GM13977 (cell line): ENCODE data around the gene HIVEP3.

Experiments used
- DNase-seq: peaks from one replicate; pipeline ENCODE4 v3.0.0; 2012; ENCODE audit warnings: low spot score
- CTCF ChIP-seq: IDR thresholded peaks from 2 replicates; pipeline ENCODE4 v1.5.1; 2012; ENCODE audit warnings: mild to moderate bottlenecking, control low read depth; ENCODE audit not compliant: insufficient read depth; ENCODE audit errors: extremely low read depth, missing control alignments
- in situ Hi-C: fragments of 300-500 bp; cut with MboI; formaldehyde crosslinking; loops from one replicate; pipeline ENCODE4 v1.12.0; 2022; ENCODE audit warnings: low sequenced_read_pairs, low pct_unique_long_range_greater_than_20kb, mixed read lengths, inconsistent platforms; ENCODE audit not compliant: unreplicated experiment

HIVEP3 gene

GRCh38 chr1:41883507-41883906, 35.2 kb downstream of the HIVEP3 start:
- DNase-seq: no peak

GRCh38 chr1:41882486-41882885, 36.2 kb downstream of the HIVEP3 start:
- in situ Hi-C loops: no loop called here
- no peak for DNase-seq
- no peak for TF ChIP-seq CTCF

More at GRCh38 chr1:41883507-41883906, 35.2 kb downstream of the HIVEP3 start:
- no peak for TF ChIP-seq CTCF
- in situ Hi-C loops: no loop called here

GRCh38 chr1:41882068-41882477, 36.6 kb downstream of the HIVEP3 start:
- no peak for TF ChIP-seq CTCF
- no peak for DNase-seq
- in situ Hi-C loops: no loop called here

- no peak for DNase-seq
- TF ChIP-seq CTCF: no peak
- in situ Hi-C loops: no loop called here
Measured at GRCh38 chr1:41880950-41881885, 37.5 kb downstream of the HIVEP3 start.

GRCh38 chr1:41880261-41880660, 38.5 kb downstream of the HIVEP3 start:
- in situ Hi-C loops: no loop called here
- DNase-seq: no peak
- no peak for TF ChIP-seq CTCF

GRCh38 chr1:41879617-41880016, 39.1 kb downstream of the HIVEP3 start:
- no peak for DNase-seq
- in situ Hi-C loops: no loop called here
- no peak for TF ChIP-seq CTCF
